GM18507 (cell line): Measurements from ENCODE around the gene TBX10.

Source experiments
- DNase-seq: peaks from one replicate; pipeline ENCODE4 v3.0.0; 2011; ENCODE audit warnings: low read depth; ENCODE audit not compliant: insufficient read length; ENCODE audit errors: extremely low spot score
- FAIRE-seq: peaks from 2 replicates; lab custom pipeline; 2011; peaks lifted over from hg19 to GRCh38; lab: Jason Lieb, UNC

The TBX10 gene

DNA sequence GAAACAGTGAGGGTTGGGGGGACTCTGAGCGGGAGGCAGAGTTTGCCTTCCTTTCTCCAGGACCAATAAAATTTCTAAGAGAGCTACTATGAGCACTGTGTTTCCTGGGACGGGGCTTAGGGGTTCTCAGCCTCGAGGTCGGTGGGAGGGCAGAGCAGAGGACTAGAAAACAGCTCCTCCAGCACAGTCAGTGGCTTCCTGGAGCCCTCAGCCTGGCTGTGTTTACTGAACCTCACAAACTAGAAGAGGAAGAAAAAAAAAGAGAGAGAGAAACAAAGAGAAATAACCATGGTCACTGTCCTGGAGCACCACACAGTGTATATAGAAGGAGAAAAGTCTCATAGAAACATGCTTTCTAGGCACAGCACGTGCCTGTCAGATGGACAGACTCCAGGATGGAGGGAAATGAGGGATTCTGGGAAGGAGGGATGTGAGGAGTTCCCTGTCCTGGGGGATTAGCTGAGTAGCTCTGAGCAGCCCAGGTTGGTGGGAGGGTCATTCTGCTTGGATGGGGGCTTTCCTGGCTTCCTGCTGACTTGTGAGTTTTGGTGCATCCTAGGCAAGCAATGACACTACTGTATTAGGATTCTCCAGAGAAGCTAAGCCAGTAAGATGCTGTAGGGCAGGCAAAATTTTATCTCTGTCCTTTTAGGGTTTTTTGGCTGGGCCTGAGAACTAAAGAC lies 52.9 kb downstream of the TBX10 start:
- no peak for FAIRE-seq

DNA sequence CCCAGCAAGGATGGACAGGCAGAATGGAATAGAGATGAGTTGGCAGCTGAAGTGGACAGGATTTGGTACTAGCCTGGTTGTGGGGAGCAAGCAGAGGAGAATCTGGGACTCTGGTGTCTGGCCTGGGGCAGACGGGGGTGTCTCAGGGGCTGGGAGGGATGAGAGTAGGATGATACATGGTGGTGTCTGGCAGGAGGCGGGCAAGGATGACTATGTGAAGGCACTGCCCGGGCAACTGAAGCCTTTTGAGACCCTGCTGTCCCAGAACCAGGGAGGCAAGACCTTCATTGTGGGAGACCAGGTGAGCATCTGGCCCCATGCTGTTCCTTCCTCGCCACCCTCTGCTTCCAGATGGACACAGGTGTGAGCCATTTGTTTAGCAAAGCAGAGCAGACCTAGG lies 53.7 kb downstream of the TBX10 start:
- no peak for FAIRE-seq

More for the DNA sequence above, 52.9 kb downstream of the TBX10 start:
- DNase-seq: no peak

DNA sequence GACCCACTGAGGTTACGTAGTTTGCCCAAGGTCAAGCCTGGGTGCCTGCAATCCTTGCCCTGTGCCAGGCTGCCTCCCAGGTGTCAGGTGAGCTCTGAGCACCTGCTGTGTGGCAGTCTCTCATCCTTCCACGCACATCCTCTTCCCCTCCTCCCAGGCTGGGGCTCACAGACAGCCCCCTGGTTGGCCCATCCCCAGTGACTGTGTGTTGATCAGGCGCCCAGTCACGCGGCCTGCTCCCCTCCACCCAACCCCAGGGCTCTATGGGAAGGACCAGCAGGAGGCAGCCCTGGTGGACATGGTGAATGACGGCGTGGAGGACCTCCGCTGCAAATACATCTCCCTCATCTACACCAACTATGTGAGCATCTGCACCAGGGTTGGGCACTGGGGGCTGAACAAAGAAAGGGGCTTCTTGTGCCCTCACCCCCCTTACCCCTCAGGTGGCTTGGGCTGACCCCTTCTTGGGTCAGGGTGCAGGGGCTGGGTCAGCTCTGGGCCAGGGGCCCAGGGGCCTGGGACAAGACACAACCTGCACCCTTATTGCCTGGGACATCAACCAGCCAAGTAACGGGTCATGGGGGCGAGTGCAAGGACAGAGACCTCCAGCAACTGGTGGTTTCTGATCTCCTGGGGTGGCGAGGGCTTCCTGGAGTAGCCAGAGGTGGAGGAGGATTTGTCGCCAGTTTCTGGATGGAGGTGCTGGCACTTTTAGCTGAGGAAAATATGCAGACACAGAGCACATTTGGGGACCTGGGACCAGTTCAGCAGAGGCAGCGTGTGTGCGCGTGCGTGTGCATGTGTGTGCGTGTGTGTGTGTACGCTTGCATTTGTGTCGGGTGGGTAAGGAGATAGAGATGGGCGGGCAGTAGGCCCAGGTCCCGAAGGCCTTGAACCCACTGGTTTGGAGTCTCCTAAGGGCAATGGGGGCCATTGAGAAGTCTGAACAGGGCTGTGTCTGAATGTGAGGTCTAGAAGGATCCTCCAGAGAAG lies 54.4 kb downstream of the TBX10 start:
- no peak for FAIRE-seq

More for the DNA sequence above, 53.7 kb downstream of the TBX10 start:
- no peak for DNase-seq

DNA sequence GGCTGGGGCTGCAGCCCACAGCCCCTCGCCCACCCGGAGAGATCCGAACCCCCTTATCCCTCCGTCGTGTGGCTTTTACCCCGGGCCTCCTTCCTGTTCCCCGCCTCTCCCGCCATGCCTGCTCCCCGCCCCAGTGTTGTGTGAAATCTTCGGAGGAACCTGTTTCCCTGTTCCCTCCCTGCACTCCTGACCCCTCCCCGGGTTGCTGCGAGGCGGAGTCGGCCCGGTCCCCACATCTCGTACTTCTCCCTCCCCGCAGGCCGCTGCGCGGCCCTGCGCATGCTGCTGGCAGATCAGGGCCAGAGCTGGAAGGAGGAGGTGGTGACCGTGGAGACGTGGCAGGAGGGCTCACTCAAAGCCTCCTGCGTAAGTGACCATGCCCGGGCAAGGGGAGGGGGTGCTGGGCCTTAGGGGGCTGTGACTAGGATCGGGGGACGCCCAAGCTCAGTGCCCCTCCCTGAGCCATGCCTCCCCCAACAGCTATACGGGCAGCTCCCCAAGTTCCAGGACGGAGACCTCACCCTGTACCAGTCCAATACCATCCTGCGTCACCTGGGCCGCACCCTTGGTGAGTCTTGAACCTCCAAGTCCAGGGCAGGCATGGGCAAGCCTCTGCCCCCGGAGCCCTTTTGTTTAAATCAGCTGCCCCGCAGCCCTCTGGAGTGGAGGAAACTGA lies 55.2 kb downstream of the TBX10 start:
- FAIRE-seq: no peak
- DNase-seq: no peak

More for the DNA sequence above, 54.4 kb downstream of the TBX10 start:
- no peak for DNase-seq

- FAIRE-seq (peak; percentile 67), DNase-seq (no peak)
These were observed 56.0 kb downstream of the TBX10 start, which contains the start of gene GSTP1 for GRCh38 chr11:67583247-67584204. TSS of gene GSTP1 (plus strand) at chr11:67583812. CDS start at chr11:67583844, 32 bp downstream.

- FAIRE-seq (no peak), DNase-seq (no peak)
These were observed 57.6 kb downstream of the TBX10 start for GRCh38 chr11:67582011-67582410.

- FAIRE-seq: no peak
These were observed 58.1 kb downstream of the TBX10 start for GRCh38 chr11:67581469-67581868.

More at GRCh38 chr11:67581469-67581868, 58.1 kb downstream of the TBX10 start:
- DNase-seq: no peak
